GM19099 (cell line): ENCODE results near the gene HES2.

Experiments
- POLR2A ChIP-seq: IDR thresholded peaks from 3 replicates; pipeline ENCODE4 v1.6.1; 2011; ENCODE audit warnings: low read depth; ENCODE audit not compliant: insufficient read length; ENCODE audit errors: extremely low read depth

HES2 gene

DNA sequence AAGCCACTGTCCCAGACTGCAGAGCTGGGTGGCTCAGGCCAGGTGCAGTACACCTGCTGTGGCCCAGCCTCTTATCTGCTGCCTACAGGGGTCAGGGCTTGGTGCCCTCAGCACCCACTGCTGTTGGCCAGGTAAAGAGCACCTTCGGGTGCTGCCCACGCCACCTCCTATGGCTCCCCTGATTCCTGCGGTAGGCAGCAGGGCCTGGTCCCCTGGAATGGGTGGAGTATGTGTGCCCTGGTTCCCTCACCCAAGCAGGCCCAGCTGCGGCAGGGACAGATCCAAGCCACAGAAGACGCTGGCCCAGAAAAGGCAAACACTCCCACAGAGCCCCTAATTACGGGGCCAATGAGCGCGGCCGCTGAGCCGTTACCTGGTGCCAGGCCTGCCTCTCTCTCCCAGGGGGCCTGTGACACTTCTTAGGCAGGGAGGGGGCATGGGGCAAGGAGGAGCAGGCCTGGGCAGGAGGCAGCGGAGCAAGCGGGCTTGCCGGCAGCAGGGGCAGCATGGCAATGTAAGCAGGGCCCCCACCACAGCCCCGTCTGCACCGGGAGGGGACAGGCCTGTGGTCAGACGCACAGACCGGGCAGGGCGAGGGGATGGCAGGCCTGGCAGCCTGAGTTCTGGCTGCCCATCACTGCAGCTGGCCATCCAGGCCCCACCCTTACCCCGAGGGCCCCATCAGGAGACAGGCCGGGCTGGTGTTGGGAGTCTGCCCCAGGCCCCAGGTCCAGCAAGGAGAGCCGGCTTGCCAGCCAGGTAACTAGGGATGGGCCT is 23.8 kb upstream of the HES2 start:
- no peak for TF ChIP-seq POLR2A

DNA sequence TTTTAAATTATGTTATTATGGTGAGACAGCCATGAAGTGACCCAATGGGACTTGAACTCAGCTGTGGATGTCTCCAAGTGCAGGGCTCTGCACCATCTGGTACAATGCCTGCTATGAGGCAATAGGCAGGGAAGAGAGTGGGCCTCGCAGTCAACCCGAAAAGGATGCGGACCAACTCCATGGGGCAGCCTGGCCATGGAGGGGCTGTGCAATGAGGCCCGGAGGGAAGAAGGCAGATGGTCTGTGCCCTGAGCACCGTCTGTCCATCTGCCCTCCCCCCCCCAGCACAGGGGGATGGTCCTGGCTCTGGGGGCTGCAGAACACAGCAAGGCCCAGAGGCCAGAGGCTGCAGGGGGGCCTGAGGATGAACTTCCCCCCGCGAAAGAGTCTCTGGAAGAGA is 21.9 kb upstream of the HES2 start:
- no peak for TF ChIP-seq POLR2A

DNA sequence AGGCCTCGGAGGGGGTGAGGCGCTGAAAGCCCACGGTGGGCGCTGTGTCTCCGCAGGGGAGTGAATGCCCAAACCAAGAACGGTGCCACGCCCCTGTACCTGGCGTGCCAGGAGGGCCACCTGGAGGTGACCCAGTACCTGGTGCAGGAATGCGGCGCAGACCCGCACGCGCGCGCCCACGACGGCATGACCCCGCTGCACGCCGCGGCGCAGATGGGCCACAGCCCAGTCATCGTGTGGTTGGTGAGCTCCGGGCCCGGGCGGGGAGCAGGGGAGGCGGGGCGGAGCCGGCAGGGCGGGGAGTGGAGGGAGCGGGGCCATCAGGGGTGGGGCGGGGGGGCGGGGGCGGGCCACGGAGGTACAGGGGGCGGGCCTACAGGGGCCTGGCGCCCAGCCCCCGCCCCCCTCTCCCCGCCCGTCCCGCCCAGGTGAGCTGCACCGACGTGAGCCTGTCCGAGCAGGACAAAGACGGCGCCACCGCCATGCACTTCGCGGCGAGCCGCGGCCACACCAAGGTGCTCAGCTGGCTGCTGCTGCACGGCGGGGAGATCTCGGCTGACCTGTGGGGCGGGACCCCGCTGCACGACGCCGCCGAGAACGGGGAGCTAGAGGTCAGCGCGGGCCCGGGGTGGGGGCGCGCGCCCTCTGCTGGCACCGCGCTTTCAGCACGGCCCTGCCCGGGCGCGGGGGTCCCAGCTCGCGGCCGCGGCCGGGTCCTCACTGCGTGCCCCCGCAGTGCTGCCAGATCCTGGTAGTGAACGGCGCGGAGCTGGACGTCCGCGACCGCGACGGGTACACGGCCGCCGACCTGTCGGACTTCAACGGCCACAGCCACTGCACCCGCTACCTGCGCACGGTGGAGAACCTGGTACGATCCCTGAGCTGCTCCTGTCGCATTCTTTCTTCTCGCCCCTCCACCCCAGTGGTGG is 20.7 kb upstream of the HES2 start:
- no peak for TF ChIP-seq POLR2A

DNA sequence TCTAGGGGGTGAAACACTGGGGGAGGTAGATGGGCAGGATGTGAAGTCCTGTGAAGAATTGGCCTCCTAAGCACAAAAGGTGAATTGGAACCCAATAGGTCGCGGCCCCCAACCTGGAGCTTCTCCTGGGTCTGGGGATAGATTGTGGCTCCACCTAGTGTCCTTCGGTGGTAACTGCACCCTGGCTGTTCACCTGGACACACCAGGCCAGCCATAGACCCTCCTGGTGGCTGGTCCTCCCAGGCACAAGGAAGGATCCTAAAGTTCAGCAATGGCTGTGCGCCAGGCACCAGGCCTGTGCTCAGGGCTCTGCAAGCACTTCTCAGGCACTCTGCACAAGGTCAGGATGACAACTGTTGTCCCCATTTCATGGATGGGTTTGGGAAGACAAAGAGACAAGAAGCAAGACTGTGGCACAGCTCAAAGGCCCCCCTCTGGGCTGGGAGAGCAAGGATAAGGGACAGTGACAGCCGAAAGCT is 18.4 kb upstream of the HES2 start:
- no peak for TF ChIP-seq POLR2A

DNA sequence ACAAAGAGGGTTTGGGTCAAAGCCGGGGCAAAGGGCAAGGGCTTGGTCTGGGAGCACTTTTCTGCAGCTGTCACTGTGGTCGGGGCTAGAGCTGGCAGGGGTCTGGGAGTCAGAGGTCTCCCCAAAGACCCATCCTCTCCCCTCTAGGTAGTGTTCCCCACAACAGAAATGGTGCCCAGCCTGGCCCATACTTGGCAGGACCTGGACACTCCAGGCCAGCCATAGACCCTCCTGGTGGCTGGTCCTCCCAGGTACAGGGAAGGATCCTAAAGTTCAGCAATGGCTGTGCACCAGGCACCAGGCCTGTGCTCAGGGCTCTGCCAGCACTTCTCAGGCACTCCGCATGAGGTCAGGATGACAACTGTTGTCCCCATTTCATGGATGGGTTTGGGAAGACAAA is 15.8 kb upstream of the HES2 start:
- no peak for TF ChIP-seq POLR2A

DNA sequence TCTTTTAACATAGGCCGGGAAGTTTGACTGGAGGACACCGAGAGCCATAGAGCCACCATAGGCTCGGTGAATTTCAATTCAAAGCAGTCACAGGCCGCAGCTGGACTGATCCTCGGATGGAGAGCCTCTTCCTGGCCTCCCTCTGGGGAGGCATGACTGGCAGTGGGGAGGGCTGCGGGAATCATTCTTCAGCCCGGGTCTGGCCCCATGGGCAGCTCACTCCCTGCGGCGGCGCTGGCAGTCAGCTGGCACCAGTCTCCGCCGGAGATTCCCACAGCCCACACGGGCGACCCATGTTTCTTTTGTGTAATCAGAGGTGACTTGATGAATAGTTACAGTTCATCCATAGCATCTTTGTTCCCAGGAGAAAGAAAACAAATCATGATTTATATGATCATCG is 15.4 kb upstream of the HES2 start:
- TF ChIP-seq POLR2A: no peak

DNA sequence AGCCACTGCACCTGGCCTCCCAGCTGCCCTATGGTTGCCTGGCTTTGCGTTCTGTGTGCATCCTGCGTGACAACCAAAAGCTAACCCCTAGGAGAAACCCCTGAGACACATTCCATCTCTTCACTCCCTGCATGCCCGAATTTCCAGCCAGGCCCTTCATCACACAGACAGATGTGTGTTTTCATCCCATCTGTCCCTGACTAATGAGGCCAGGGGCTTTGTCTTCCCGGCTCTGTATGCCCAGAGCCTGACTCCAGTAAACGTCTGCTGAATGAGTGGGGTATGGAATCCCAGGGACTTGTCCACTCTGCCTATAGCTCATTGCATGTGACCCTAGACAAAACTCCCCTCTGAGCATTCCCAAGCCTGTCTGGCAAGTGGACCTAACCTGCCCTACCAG is 14.5 kb upstream of the HES2 start:
- TF ChIP-seq POLR2A: no peak

DNA sequence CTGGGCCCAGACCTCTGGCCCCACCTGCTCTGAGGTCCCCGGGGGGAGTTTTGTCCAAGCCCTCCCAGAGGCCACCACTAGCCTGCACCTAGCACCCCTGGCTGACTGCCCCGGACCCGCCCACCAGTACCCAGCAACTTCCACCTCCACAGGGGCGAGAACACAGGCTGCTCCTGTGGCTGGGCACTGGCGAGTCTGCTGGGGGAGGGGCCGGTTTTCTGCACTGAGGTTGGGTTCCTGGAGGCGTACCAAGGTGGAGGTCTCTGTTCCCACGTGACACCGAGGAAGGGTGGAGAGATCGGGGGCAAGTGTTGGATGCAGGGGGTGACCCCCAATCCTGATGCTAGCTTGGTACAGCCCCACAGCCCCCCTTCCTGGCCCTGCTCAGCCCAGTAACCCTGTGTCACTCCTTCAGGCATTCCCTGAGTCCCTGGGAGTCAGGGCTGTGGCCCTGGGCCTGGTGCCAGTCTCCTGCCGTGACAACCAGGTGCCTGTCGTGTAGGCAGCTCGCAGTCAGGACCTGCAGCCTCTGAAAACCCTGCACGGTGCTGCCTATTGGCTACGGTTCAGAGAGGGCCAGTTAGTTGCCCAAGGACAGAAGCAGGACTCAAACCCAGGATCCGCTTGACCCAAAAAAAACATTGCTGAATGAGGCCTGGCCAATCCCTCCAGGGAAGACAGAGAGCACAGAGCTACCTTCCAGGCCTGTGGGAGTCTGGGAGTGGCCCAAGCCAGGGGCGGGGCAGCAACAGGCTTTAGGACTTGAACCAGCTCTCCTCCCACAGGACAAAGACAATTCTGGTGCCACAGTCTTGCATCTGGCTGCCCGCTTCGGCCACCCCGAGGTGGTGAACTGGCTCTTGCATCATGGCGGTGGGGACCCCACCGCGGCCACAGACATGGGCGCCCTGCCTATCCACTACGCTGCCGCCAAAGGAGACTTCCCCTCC is 8.0 kb upstream of the HES2 start:
- TF ChIP-seq POLR2A: no peak

DNA sequence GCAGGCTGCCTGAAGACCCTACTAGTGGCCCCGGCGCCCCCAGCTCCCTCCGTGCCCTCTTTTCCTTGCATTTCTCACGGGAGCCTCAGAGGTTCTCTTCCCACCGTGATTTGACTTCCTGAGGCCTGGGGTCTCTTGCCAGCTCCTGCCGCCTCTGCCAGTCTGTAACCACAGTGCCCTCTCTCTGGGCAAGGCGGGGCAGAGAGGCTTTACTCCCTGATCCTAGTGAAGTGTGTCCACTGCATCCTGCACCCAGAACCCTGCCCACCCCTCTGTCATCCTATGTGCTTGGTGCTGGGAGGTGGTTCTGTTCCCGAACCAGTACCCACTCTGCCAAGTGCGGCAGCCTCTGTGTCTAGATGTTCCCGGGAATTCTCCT is 7.2 kb upstream of the HES2 start:
- TF ChIP-seq POLR2A: no peak

DNA sequence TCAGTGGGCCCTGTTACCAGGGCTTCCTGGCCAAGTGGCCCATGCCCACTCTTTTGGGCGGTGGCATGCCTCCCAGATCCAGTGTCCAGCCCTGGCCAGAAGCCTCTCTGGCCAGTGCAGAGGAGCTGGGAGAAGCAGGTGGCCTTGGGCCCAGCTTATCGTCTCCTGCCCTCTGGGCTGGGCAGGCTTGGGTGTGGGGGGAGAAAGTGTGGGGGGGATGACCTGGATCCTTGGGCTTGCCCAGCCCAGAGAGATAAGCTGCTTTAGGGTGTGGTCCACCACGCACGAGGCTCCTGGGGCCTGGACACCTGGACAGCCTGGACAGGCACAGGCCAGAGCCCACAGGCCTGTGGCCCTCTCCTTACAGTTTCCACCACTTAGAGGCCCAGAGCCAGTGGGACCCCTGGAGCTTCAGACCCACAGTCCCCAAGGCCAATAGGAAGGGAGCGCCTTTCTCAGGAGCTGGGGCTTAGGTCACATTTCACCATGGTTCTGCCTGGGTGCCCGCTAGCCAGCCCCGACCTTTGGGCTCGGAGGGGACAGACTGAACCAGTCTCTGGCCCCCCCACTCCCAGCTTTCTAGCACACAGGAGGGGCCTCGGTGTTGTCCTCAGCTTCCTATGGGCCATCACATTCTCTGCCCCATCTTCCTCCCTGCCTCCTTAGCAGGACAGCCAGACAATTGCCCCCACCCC is 6.7 kb upstream of the HES2 start:
- no peak for TF ChIP-seq POLR2A

DNA sequence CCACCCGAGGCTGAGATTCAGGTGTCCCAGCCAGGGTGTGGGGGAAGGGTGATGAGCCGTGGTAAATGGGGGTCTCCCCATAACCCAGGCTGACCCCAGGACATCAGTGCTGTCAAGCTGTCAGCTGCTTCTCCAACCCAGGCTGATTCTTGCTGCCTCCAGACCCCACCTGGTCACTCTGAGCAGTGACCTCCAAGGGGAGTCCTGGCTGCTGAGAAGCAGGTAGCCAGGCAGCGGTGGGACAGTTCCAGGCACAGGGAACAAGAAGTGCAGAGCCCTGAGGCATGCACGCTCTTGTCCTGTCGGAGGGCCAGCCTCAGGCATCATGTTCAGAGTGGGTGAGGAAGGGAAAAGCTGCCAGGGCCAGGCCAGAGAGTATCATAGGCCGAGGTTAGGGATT is 5.9 kb upstream of the HES2 start:
- no peak for TF ChIP-seq POLR2A

DNA sequence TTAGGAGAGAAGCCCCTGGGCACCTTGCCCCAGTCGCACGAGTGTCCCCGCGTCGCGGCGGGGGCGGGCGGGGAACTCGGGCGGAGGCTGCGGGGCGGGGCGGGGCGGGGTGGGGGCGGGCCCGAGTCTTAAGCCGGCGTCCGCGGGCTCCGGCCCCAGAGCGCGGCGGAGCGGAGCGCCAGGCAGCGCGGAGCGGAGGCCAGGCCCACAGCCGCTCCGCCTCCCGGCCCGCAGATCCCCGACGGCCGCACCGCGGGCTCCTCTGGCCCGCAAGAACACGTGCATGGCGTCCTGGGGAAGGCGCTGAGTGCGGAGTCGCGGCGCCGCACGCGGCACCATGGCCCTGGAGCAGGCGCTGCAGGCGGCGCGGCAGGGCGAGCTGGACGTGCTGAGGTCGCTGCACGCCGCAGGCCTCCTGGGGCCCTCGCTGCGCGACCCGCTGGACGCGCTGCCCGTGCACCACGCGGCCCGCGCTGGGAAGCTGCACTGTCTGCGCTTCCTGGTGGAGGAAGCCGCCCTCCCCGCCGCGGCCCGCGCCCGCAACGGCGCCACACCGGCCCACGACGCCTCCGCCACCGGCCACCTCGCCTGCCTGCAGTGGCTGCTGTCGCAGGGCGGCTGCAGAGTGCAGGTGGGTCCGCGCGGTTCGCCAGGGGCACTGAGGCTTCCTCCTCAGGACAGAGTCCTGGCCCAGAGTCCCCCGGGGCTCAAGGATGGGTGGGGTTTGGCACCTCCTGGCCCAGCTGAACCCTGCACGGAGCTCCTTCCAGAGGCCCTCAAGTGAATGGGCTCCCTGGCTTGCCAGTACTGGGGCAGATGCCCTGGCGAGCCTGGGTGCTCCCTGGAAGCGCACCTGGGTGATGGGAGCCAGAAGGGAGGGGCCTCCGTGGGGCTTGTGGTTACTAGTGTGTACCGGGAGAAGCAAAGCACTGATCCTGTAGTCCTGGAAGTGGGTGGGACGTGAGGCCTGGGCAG is 5.2 kb upstream of the HES2 start, which contains the start of gene ESPN:
Gene ESPN (plus strand): TSS at position 158 of the 975 bp plus-strand sequence. CDS start 180 bp downstream, at position 338.
- TF ChIP-seq POLR2A: no peak

DNA sequence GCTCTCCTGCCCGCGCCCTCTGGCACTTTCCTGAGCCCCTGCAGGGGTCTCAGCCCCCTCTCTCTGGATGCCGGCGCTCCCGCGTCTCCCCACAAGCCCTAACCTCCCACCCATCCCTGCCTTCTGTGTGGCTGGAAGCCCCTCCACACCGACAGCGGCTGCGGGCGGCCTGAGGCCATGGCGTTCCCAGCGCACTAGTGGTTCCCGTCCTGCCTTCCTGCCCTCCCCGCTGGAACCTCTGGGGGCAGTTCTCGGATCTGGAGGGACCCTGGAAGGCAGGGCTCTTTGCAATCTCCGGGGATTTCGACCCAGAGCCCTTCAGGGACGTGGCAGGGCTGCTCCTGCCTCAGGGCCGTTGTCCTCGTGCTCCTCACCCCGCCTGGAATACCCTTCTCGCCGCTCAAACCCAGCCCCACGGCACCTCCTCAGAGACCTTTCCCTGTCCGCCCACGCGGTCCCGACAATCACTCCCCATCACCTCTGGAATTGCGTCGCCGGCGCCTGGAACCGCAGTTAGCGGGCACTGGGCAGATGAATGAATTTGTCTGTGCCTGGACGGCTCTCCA is 4.4 kb upstream of the HES2 start:
- TF ChIP-seq POLR2A: no peak
